ENCODE data around the gene SSPN.

- TF ChIP-seq, protein P1, sequence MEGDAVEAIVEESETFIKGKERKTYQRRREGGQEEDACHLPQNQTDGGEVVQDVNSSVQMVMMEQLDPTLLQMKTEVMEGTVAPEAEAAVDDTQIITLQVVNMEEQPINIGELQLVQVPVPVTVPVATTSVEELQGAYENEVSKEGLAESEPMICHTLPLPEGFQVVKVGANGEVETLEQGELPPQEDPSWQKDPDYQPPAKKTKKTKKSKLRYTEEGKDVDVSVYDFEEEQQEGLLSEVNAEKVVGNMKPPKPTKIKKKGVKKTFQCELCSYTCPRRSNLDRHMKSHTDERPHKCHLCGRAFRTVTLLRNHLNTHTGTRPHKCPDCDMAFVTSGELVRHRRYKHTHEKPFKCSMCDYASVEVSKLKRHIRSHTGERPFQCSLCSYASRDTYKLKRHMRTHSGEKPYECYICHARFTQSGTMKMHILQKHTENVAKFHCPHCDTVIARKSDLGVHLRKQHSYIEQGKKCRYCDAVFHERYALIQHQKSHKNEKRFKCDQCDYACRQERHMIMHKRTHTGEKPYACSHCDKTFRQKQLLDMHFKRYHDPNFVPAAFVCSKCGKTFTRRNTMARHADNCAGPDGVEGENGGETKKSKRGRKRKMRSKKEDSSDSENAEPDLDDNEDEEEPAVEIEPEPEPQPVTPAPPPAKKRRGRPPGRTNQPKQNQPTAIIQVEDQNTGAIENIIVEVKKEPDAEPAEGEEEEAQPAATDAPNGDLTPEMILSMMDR (IDR thresholded peaks at IDR 0.05; ENCODE audit: low read length), result no peak
- TF ChIP-seq EZH2phosphoT487 (IDR thresholded peaks at IDR 0.05; ENCODE audit: low read length), result no peak
Measured at GRCh38 chr12:26271889-26272492, 76.6 kb downstream of the SSPN start.
